AG10803 (cell line): Measurements from ENCODE around the gene DCLK3.

Experiments
- DNase-seq: peaks from one replicate; pipeline ENCODE4 v3.0.0; 2010; ENCODE audit warnings: low read depth
- H3K4me3 ChIP-seq: 2 replicates; pipeline ENCODE4 v1.5.1; 2011; ENCODE audit warnings: mild to moderate bottlenecking, low read length, control low read depth
- TF ChIP-seq, protein P1 (sequence below): conservative IDR thresholded peaks from 2 replicates; pipeline ENCODE4 v1.5.1; 2011; ENCODE audit warnings: mild to moderate bottlenecking, low read length, control low read depth, inconsistent platforms

DCLK3 gene

DNA sequence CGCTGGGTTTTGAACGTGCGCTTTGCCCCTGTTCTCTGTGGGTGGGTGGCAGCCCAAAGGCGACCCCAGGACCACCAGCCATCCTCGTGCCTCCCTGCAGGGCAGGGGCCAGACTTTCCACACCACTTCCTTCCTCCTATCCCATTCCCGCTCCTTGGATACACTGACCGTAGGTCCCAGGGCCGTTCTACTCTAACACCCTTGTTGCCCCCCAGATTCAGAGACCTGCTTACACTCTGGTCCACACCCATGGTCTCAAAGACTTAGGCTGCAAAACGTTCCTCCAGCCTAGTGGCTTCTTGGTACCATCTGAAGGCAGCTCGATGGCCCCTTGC lies 318 bp upstream of the DCLK3 start:
- no peak overlapping the region; the same call in 1 of the 2 replicates for H3K4me3 ChIP-seq
- TF ChIP-seq, protein P1, sequence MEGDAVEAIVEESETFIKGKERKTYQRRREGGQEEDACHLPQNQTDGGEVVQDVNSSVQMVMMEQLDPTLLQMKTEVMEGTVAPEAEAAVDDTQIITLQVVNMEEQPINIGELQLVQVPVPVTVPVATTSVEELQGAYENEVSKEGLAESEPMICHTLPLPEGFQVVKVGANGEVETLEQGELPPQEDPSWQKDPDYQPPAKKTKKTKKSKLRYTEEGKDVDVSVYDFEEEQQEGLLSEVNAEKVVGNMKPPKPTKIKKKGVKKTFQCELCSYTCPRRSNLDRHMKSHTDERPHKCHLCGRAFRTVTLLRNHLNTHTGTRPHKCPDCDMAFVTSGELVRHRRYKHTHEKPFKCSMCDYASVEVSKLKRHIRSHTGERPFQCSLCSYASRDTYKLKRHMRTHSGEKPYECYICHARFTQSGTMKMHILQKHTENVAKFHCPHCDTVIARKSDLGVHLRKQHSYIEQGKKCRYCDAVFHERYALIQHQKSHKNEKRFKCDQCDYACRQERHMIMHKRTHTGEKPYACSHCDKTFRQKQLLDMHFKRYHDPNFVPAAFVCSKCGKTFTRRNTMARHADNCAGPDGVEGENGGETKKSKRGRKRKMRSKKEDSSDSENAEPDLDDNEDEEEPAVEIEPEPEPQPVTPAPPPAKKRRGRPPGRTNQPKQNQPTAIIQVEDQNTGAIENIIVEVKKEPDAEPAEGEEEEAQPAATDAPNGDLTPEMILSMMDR = no peak
- no peak for DNase-seq

DNA sequence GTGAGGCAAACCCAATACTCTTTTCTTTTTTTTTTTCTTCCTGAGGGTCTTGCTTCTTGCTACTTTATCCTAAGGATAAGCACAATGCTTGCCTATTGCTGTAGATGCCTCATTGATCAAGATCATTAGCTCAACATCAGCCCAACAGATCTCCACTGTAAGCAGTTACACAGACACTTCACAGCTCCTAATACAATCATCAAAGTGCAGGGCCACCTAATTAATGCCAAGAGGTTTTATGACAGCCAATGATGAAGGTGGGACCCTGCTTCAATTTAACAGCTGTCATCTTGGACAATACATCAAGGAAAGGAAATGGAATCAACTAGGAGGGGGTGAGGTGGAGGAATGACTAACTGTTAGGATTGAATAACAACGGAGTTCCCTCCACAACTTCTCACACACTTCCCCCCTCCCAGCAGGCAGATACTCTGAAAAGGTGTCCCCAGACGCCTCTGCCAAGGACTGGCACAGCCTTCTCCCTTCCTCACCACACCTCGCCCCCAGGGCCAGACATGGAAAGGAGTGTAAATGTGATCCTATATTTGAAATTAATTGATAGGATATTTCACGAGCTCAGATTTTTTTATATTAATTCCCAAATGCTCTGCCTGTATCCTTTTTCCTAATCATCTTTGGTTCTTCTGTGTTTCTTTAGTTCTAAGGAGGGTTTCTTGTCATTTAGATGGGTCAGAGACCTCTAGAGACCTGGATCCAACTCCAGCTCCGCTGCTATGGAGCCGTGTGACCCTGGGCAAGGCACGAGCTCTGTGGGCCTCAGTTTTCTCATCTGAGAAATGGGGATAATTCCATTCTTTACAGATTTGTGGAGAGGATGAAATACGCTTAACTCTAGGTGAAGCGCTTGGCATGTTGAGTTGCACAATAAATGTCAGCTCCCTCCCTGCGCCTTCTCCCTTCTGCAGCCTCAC lies 1.2 kb downstream of the DCLK3 start:
- DNase-seq = no peak
- no peak overlapping the region for H3K4me3 ChIP-seq
- TF ChIP-seq, protein P1 = no peak

DNA sequence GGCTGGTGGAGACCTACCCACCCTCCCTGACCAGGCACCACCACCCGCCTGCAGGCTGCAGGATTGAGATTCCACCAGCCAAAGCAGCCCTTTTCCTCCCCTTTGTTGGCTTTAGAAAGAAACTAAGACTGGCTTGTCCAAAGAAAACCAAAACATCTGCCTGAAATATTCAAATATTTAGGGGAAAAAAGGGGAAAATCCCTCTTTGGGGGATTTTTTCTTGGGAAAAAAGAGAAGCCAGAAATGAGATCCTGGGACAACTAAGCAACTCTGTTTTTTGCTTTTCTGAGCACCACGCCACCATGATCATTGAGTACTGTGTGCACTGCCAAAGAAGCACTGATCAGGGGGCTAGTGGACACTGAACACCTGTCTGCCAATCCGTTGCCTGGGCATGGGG lies 2.6 kb downstream of the DCLK3 start:
- no peak overlapping the region for H3K4me3 ChIP-seq
- TF ChIP-seq, protein P1 = no peak
- DNase-seq = no peak

DNA sequence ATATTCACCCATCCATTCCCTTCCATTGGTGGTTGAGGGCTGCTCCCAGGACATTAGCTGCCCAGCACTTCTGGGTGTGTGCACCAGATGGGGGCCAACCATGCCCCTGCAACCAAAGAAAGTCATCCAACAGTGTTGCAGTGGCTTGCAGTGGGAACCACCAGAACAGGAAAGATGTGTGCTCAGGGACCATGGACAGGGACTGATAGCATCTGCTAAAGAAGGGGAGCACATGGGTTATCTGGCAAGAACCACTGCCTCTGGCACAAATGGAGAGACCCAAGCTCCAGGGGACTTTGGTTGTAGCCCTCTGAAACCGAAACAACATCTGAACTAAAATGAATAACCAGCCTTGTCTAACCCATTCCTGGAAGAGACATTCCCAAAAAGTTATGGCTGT lies 8.1 kb downstream of the DCLK3 start:
- DNase-seq = no peak
- TF ChIP-seq, protein P1 = no peak
- no peak overlapping the region for H3K4me3 ChIP-seq

DNA sequence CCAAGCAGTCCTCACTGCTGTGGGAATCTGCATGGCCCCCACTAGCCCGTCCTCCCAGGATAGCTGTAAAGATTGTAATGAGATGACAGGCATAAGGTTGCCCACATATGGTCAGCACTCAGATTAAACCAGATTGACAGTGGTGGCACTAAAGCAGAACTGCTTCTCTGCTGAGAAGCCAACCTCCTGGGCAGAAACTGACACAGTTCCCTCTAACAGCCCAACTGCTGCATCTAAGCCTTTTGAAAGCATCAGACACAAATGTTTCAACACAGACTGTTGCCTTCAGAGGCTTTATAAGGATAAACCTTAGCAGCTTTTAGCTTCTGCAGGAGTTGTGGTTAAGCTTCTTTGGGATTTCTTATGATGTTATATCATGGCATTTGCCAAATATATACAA lies 13.0 kb downstream of the DCLK3 start:
- TF ChIP-seq, protein P1 = no peak
- no peak for DNase-seq

DNA sequence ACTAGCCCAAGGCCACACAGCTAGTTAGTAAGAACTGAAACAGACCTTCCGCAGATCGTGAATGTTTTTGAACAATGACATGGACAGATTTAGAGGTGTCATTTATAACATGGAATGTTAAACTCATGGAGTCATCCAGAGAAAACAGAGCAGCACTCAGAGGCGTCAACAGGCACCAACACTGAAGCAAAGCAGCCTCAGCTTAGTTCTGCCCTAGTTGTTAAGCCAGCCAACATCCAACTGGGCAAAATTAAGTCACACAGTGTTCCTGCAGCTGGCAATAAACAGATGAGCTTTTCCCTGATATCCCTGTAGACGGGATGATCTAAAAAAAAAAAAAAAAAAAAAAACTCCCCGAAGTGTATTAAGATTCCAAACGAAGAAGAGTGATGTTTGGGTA lies 13.6 kb downstream of the DCLK3 start:
- no peak overlapping the region for H3K4me3 ChIP-seq
- no peak for DNase-seq
- TF ChIP-seq, protein P1 = no peak

More for the DNA sequence above, 13.0 kb downstream of the DCLK3 start:
- H3K4me3 ChIP-seq = no peak overlapping the region

DNA sequence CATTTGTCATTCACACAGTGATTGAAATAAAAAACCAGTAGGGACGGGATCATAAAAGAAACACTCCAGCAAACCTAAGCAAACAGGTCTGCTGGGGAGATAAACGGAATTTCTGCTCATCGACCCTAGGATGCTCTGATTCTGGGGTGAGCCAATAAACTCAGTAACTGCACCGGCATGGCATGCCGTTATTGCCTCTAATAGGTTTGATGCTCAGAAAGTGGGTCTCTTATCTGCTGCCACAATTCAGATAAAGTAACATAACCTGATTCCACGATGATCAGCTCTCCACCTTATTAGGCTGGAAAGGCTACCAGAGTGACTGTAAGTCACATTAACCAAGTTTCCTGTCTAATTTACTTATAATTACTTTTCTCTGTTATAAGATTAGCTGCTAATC lies 19.6 kb downstream of the DCLK3 start:
- no peak for DNase-seq
- TF ChIP-seq, protein P1 = no peak
- H3K4me3 ChIP-seq = no peak overlapping the region
